Ovary (tissue), 3 donors: Measurements from ENCODE around the gene GOLIM4.

Experiments used
- EP300 ChIP-seq: sonication (generic); formaldehyde crosslinking; IDR thresholded peaks from one replicate; pipeline ENCODE4 v1.6.1; 2017; ENCODE audit warnings: antibody characterized with exemption
- POLR2A ChIP-seq: fragments of 450-650 bp; IDR thresholded peaks from one replicate; pipeline ENCODE4 v1.6.1; 2017; ENCODE audit warnings: antibody characterized with exemption, mild to moderate bottlenecking, moderate library complexity
- TF ChIP-seq, protein P1 (sequence below), 3 donors: fragments of 450-650 bp in 2 of 3; fragments of 200-600 bp in 1 of 3; IDR thresholded peaks; one replicate each; pipeline versions ENCODE4 v1.5.1 to v1.8.0; 2016 to 2022; ENCODE audit warnings: antibody characterized with exemption in 3 of 3, mild to moderate bottlenecking in 1 of 3
- donor health status: DM: no; HTN: no; CAD: no.

DNA sequence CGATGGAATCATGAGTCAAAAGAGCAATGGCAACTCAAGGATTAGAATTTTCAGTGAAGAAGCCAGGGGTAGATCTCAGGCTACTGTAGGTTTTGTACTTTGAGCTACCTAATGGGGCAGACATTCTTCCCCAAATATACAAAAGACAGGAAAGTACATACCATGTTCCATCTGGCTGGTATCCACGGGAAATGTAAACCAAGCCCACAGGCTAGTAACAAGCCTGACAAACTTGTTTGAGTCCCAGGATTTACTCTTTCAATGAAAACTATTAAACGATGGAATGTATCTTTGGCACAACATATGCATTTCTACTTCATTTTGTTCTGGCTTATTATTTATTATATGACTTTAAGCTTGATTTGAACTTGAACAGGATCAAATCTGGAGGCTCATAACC is 44.2 kb upstream of the GOLIM4 start:
- TF ChIP-seq, protein P1, sequence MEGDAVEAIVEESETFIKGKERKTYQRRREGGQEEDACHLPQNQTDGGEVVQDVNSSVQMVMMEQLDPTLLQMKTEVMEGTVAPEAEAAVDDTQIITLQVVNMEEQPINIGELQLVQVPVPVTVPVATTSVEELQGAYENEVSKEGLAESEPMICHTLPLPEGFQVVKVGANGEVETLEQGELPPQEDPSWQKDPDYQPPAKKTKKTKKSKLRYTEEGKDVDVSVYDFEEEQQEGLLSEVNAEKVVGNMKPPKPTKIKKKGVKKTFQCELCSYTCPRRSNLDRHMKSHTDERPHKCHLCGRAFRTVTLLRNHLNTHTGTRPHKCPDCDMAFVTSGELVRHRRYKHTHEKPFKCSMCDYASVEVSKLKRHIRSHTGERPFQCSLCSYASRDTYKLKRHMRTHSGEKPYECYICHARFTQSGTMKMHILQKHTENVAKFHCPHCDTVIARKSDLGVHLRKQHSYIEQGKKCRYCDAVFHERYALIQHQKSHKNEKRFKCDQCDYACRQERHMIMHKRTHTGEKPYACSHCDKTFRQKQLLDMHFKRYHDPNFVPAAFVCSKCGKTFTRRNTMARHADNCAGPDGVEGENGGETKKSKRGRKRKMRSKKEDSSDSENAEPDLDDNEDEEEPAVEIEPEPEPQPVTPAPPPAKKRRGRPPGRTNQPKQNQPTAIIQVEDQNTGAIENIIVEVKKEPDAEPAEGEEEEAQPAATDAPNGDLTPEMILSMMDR (IDR thresholded peaks at IDR 0.05) = no peak
- no peak for TF ChIP-seq POLR2A
- TF ChIP-seq EP300 = no peak
